T-helper 17 cell (primary cell): ENCODE measurements around the gene SPCS1. TPM values are rescaled to one million over a fixed set of nuclear protein-coding genes. Genes with fewer than 3 reads are reported as not detected.

Experiments used
- total RNA-seq, 4 donors: library from RNA in 2 of 4; stranded (reverse) in 2 of 4; gene quantifications; one replicate each; pipeline ENCODE4 v1.2.3 and lab custom pipeline; 2022 to 2026

SPCS1 gene
- total RNA-seq, 2 donors from 2014 or later: 62.6 to 63.7 TPM

Other genes with a start within 250 kb of the SPCS1 start
- gene STAB1, start 210.8 kb upstream of the SPCS1 start, total RNA-seq: 1 to 10 TPM; 1.7 to 4.9 TPM
- gene NT5DC2, start 172.2 kb upstream of the SPCS1 start, total RNA-seq: 1 to 10 TPM; 2.3 to 2.5 TPM
- 1 to 10 TPM; 4.9 to 8.0 TPM for gene UQCC5, start 169.5 kb upstream of the SPCS1 start, total RNA-seq
- 10 to 100 TPM; 62.8 to 70.8 TPM for gene PBRM1, start 20.2 kb upstream of the SPCS1 start, total RNA-seq
- 100 to 1,000 TPM; 109 to 117 TPM for gene GNL3, start 20.1 kb upstream of the SPCS1 start, total RNA-seq
- gene GLT8D1, start 315 bp upstream of the SPCS1 start, total RNA-seq: 10 to 100 TPM; 18.9 to 23.0 TPM
- gene NEK4, start 64.8 kb downstream of the SPCS1 start, total RNA-seq: 10 to 100 TPM in 1 of 2 donors, 1 to 10 TPM in 1; 7.3 to 14.7 TPM
- gene ITIH1, start 71.5 kb downstream of the SPCS1 start, total RNA-seq: not detected
- not detected for gene ITIH3, start 88.7 kb downstream of the SPCS1 start, total RNA-seq
- gene ITIH4, start 124.6 kb downstream of the SPCS1 start, total RNA-seq: 10 to 100 TPM; 25.8 to 40.6 TPM
- gene MUSTN1, start 128.9 kb downstream of the SPCS1 start, total RNA-seq: 10 to 100 TPM; 12.3 to 16.0 TPM
- 10 to 100 TPM; 41.1 to 42.6 TPM for gene STIMATE, start 191.4 kb downstream of the SPCS1 start, total RNA-seq